Neural cell (in vitro differentiated cells): ENCODE measurements around the gene C7orf57. TPM values are rescaled to one million over a fixed set of nuclear protein-coding genes. Genes with fewer than 3 reads are reported as not detected.

Source experiments
- H2AFZ ChIP-seq: fragments of 200-600, 300-800 bp; sonication (generic), shearing (Covaris generic); 2 replicates; pipeline ENCODE4 v1.6.0; 2014; ENCODE audit warnings: low read depth, mild to moderate bottlenecking, antibody characterized with exemption, low read length, moderate library complexity
- H3F3A ChIP-seq: fragments of 200-600 bp; shearing (Covaris generic); 2 replicates; pipeline ENCODE4 v1.6.1; 2016; ENCODE audit warnings: mild to moderate bottlenecking, moderate library complexity, mixed read lengths, antibody characterized with exemption, low read length; ENCODE audit not compliant: insufficient read depth, poor library complexity, severe bottlenecking
- H3K27ac ChIP-seq: fragments of 200-600, 300-800 bp; sonication (generic), shearing (Covaris generic); 2 replicates; pipeline ENCODE4 v1.5.1; 2014; ENCODE audit warnings: mild to moderate bottlenecking, low read length, moderate library complexity
- H3K27me3 ChIP-seq: fragments of 300-800, 200-600 bp; sonication (generic), shearing (Covaris generic); 2 replicates; pipeline ENCODE4 v1.6.0; 2014; ENCODE audit warnings: mild to moderate bottlenecking, low read depth, low read length, moderate library complexity; ENCODE audit not compliant: insufficient read depth
- H3K36me3 ChIP-seq: fragments of 300-800, 200-600 bp; sonication (generic), shearing (Covaris generic); 2 replicates; pipeline ENCODE4 v1.5.1; 2014; ENCODE audit warnings: mild to moderate bottlenecking, antibody characterized with exemption, low read length, moderate library complexity; ENCODE audit not compliant: insufficient read depth
- H3K4me2 ChIP-seq: fragments of 300-800, 200-600 bp; sonication (generic), shearing (Covaris generic); 2 replicates; pipeline ENCODE4 v1.6.0; 2014; ENCODE audit warnings: mild to moderate bottlenecking, low read length
- H3K4me3 ChIP-seq: fragments of 300-800, 200-600 bp; sonication (generic), shearing (Covaris generic); 2 replicates; pipeline ENCODE4 v1.5.1; 2014; ENCODE audit warnings: mild to moderate bottlenecking, low read length, moderate library complexity
- H3K79me2 ChIP-seq: fragments of 200-600 bp; shearing (Covaris generic); replicated peaks from 2 replicates; pipeline ENCODE4 v1.6.0; 2014; ENCODE audit warnings: mild to moderate bottlenecking, low read length, moderate library complexity; ENCODE audit not compliant: insufficient read depth
- H3K9ac ChIP-seq: fragments of 300-800, 200-600 bp; sonication (generic), shearing (Covaris generic); 2 replicates; pipeline ENCODE4 v1.6.1; 2016; ENCODE audit warnings: mild to moderate bottlenecking, low read length, mixed read lengths
- H3K9me2 ChIP-seq: fragments of 200-600 bp; shearing (Covaris generic); 2 replicates; pipeline ENCODE4 v1.6.1; 2016; ENCODE audit warnings: mild to moderate bottlenecking, low read length, mixed read lengths; ENCODE audit not compliant: insufficient read depth
- H3K9me3 ChIP-seq: fragments of 200-600, 300-800 bp; sonication (generic), shearing (Covaris generic); 2 replicates; pipeline ENCODE4 v1.6.1; 2016; ENCODE audit warnings: mild to moderate bottlenecking, mixed run types, low read length, moderate library complexity, mixed read lengths
- H4K20me1 ChIP-seq: fragments of 200-600 bp; shearing (Covaris generic); 2 replicates; pipeline ENCODE4 v1.6.1; 2016; ENCODE audit warnings: mild to moderate bottlenecking, mixed run types; ENCODE audit not compliant: insufficient read depth
- CTCF ChIP-seq: fragments of 450-650 bp; IDR thresholded peaks from 2 replicates; pipeline ENCODE4 v1.5.1; 2014; ENCODE audit warnings: antibody characterized with exemption, mild to moderate bottlenecking, moderate library complexity; ENCODE audit not compliant: poor library complexity, severe bottlenecking
- EZH2 ChIP-seq: fragments of 200-600, 300-800 bp; shearing (Covaris generic), sonication (generic); IDR thresholded peaks from 2 replicates; pipeline ENCODE4 v1.6.1; 2014; ENCODE audit warnings: antibody characterized with exemption, low read length, borderline replicate concordance, mild to moderate bottlenecking; ENCODE audit not compliant: insufficient read depth, poor library complexity, severe bottlenecking
- MXI1 ChIP-seq: fragments of 450-650 bp; conservative IDR thresholded peaks from 2 replicates; pipeline ENCODE4 v1.6.1; 2014; ENCODE audit warnings: antibody characterized with exemption, mild to moderate bottlenecking; ENCODE audit not compliant: poor library complexity, severe bottlenecking
- POLR2AphosphoS5 ChIP-seq: IDR thresholded peaks from 2 replicates; pipeline ENCODE4 v1.6.1; 2012
- RAD21 ChIP-seq: fragments of 450-650 bp; conservative IDR thresholded peaks from 2 replicates; pipeline ENCODE4 v1.6.1; 2014; ENCODE audit warnings: antibody characterized with exemption, mild to moderate bottlenecking, moderate library complexity
- REST ChIP-seq: IDR thresholded peaks from 2 replicates; pipeline ENCODE4 v1.6.1; 2012; ENCODE audit warnings: borderline replicate concordance
- SMC3 ChIP-seq: fragments of 450-650 bp; conservative IDR thresholded peaks from 2 replicates; pipeline ENCODE4 v1.6.1; 2014; ENCODE audit warnings: antibody characterized with exemption, mild to moderate bottlenecking, moderate library complexity; ENCODE audit not compliant: poor library complexity
- TAF1 ChIP-seq: IDR thresholded peaks from 2 replicates; pipeline ENCODE4 v1.6.1; 2012; ENCODE audit warnings: low read depth
- polyA plus RNA-seq: library from polyadenylated mRNA; depleted of rRNA; stranded (reverse); fragments of >200 nt; gene quantifications from 2 replicates; pipeline ENCODE4 v1.2.3, GENCODE V29; 2014

C7orf57 gene
- polyA plus RNA-seq, 1 donor from 2014 or later: not detected

- Histone ChIP-seq H3K27ac (no peak overlapping the region), H4K20me1 (no peaks in the 10 kb centered on the region), H3K4me2 (no peak overlapping the region), H3K27me3 (no peaks in the 10 kb centered on the region), H3F3A (no peaks in the 10 kb centered on the region), H3K4me3 (no peak overlapping the region), H2AFZ (no peak overlapping the region), H3K9me3 (no peaks in the 10 kb centered on the region), H3K9me2 (no peaks in the 10 kb centered on the region), H3K79me2 (no peaks in the 10 kb centered on the region), H3K9ac (no peak overlapping the region), H3K36me3 (no peaks in the 10 kb centered on the region)
- no peak for TF ChIP-seq SMC3
- no peak for TF ChIP-seq POLR2AphosphoS5
- no peak for TF ChIP-seq TAF1
- TF ChIP-seq MXI1: no peak
- TF ChIP-seq EZH2: no peak
- no peak for TF ChIP-seq RAD21
Measured at GRCh38 chr7:48009257-48009656, 26.1 kb upstream of the C7orf57 start.

GRCh38 chr7:48009954-48010353 lies 25.4 kb upstream of the C7orf57 start:
- H4K20me1 ChIP-seq: no peaks in the 10 kb centered on the region
- H3K9me3 ChIP-seq: no peaks in the 10 kb centered on the region

More at GRCh38 chr7:48009954-48010353, 25.4 kb upstream of the C7orf57 start:
- Histone ChIP-seq H3K27ac (no peak overlapping the region), H3F3A (no peaks in the 10 kb centered on the region), H3K36me3 (no peaks in the 10 kb centered on the region), H2AFZ (no peak overlapping the region), H3K4me3 (no peak overlapping the region), H3K9ac (no peak overlapping the region), H3K4me2 (no peak overlapping the region), H3K9me2 (no peaks in the 10 kb centered on the region), H3K27me3 (no peaks in the 10 kb centered on the region), H3K79me2 (no peaks in the 10 kb centered on the region)
- TF ChIP-seq SMC3 (no peak), MXI1 (no peak), TAF1 (no peak), EZH2 (no peak), RAD21 (no peak), CTCF (no peak), REST (no peak)
